ENCODE data around the gene GREB1L. TPM values are rescaled to one million over a fixed set of nuclear protein-coding genes. Genes with fewer than 3 reads are reported as not detected.

The GREB1L gene
- total RNA-seq, 1 donor = 25.0 TPM

DNA sequence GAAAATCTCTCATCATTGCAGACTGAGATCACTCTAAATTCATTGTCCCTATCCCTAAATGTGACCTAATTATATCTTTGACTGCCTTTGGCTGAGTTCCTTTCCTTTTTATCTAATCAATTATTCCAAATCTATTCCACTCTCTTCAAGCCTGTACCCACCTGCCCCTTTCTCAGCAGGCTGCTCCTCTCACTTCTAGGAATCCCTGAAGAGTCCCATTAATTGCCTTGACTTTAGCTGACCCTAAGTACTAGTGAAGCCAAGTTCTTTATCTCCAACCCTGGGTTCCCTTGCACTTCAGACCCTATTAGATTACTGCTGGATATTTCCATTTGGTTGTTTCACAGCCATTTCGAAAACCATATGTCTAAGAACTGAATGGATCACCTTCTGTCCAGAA, 102.8 kb downstream of the GREB1L start:
- TF ChIP-seq, protein P1, sequence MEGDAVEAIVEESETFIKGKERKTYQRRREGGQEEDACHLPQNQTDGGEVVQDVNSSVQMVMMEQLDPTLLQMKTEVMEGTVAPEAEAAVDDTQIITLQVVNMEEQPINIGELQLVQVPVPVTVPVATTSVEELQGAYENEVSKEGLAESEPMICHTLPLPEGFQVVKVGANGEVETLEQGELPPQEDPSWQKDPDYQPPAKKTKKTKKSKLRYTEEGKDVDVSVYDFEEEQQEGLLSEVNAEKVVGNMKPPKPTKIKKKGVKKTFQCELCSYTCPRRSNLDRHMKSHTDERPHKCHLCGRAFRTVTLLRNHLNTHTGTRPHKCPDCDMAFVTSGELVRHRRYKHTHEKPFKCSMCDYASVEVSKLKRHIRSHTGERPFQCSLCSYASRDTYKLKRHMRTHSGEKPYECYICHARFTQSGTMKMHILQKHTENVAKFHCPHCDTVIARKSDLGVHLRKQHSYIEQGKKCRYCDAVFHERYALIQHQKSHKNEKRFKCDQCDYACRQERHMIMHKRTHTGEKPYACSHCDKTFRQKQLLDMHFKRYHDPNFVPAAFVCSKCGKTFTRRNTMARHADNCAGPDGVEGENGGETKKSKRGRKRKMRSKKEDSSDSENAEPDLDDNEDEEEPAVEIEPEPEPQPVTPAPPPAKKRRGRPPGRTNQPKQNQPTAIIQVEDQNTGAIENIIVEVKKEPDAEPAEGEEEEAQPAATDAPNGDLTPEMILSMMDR (IDR thresholded peaks at IDR 0.05; ENCODE audit: insufficient read depth, low read depth, low read length) = no peak
- no peak overlapping the region for H3K4me3 ChIP-seq (ENCODE audit: low read depth, low read length)
- DNase-seq (ENCODE audit: low read depth) = no peak

DNA sequence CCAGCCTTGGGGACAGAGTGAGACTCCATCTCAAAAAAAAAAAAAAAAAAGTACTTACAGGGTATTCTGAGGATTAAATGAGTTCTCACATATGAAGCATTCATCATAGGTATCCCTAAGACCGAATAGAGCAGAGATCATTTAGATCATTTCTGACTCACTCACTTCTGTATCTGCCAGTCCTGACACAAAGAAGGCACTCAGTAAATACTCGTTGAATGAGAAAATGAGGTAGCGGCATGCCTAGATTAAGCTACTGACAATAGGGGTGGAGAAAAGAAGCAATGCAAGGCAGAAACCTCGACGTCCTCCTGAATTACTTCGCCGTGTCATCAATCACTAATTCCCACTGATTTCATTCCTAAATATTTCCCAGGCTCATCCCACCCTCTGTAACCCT, 103.8 kb downstream of the GREB1L start:
- H3K4me3 ChIP-seq (ENCODE audit: low read depth, low read length) = no peak overlapping the region
- no peak for DNase-seq (ENCODE audit: low read depth)
- TF ChIP-seq, protein P1 (IDR thresholded peaks at IDR 0.05; ENCODE audit: insufficient read depth, low read depth, low read length) = no peak

DNA sequence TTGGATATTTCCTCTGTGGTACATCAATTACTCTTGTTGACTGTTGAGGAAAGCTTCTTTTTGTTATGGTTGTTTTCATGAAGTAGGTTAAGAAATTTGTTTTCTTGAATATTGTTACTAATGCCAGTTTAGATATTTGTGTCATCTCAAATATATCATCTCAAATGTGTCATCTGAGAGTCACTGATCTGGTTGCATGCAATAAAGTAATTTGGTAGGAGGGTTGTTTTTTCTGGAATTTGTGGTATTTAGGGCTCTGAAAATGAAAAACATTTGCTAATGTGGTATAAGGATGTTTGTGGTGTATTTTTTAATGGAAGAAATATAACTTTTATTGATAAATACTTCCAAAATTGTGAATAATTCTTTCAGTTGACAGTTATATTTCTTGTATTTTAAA, 117.7 kb downstream of the GREB1L start:
- TF ChIP-seq, protein P1 (IDR thresholded peaks at IDR 0.05; ENCODE audit: insufficient read depth, low read depth, low read length) = no peak
- DNase-seq (ENCODE audit: low read depth) = no peak
- H3K4me3 ChIP-seq (ENCODE audit: low read depth, low read length) = no peak overlapping the region

DNA sequence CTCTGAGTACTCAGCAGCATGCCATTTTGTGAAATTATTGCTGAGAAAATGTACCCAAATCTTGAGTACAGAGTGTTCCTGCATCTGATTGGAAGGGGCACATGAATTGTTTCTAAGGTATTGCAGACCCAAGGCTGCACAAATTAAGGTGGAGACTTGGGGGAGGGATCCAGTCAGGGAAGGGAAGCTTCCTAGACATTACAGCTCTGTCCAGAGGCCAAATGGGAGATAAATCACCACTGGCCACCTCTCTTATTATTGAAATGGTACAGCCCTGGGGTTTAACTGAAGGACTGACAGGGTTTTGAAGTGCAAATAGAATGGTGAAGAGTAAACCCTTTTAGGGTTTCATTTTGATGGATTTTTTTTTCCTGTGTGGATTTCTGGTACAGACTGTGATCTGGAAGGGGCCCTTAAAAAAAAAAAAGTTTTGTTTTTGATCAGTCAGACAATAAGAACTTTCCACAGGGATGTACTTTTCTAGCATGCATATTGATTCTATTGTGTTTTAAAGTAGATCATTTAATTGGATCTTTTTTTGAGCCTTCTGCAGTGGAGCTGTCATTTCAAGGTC, 119.4 kb downstream of the GREB1L start:
- DNase-seq (ENCODE audit: low read depth) = no peak
- H3K4me3 ChIP-seq (ENCODE audit: low read depth, low read length) = no peak overlapping the region
- TF ChIP-seq, protein P1 (IDR thresholded peaks at IDR 0.05; ENCODE audit: insufficient read depth, low read depth, low read length) = no peak

DNA sequence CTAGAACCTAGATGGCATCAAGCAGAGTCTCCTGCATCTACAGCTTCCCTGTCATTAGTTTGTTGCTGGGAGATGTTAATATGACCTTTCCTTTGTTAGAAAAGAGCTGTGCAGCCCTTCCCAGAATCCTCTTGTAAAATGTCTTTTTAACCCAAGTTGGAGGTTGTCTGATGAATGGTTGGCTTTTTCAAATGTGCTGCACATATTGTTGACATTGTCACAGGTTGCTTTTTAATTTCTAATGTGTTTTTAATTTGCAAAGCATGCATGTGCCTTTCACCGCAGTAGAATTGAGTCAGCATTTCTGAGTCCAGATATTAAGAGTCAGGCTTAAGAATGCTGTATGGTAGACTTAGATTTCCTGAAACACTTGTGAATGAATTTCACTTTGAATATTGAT, 120.8 kb downstream of the GREB1L start:
- TF ChIP-seq, protein P1 (IDR thresholded peaks at IDR 0.05; ENCODE audit: insufficient read depth, low read depth, low read length) = no peak
- H3K4me3 ChIP-seq (ENCODE audit: low read depth, low read length) = no peak overlapping the region
- no peak for DNase-seq (ENCODE audit: low read depth)

DNA sequence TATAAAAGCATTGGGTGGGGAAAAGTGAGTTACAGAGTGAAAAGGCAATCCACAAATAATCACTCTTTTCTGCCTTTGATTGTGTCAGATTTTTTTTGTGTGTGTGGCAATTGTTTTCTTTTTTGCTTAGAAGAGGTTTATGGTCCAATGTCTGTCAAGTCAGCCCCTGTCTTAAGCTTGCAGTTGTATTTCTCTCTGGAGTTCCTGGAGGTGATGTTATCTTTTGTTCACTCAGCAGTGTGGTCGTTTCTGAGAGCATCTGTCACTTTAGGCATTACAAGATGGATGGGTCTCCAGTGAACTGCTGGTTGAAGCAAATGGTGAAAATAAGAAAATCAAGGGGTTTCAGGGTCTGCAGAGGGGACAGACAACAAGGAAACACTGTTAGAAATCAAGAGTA, 121.3 kb downstream of the GREB1L start:
- H3K4me3 ChIP-seq (ENCODE audit: low read depth, low read length) = no peak overlapping the region
- no peak for DNase-seq (ENCODE audit: low read depth)
- TF ChIP-seq, protein P1 (IDR thresholded peaks at IDR 0.05; ENCODE audit: insufficient read depth, low read depth, low read length) = no peak

DNA sequence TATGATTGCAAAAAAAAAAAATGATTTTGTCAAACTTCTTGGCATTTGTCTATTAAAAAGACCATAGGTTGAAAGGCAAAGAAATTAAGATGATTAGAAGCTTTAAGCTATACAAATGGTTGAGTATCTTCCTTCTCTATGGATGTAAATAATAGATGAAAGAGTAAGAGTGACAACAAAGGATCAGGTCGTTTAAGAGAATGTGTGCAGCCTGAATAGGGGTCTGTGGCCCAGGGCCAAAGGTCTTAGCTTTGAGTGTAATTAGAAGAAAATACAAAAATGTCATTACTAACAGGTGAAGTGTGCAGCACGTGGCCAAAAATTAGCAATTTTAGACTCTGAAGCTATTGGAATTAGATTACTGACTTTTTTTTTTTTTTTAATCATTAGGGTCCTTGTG, 122.4 kb downstream of the GREB1L start:
- no peak for DNase-seq (ENCODE audit: low read depth)
- H3K4me3 ChIP-seq (ENCODE audit: low read depth, low read length) = no peak overlapping the region
- TF ChIP-seq, protein P1 (IDR thresholded peaks at IDR 0.05; ENCODE audit: insufficient read depth, low read depth, low read length) = no peak
